Measurements from ENCODE around the gene KCNJ15.

Gene KCNJ15

DNA sequence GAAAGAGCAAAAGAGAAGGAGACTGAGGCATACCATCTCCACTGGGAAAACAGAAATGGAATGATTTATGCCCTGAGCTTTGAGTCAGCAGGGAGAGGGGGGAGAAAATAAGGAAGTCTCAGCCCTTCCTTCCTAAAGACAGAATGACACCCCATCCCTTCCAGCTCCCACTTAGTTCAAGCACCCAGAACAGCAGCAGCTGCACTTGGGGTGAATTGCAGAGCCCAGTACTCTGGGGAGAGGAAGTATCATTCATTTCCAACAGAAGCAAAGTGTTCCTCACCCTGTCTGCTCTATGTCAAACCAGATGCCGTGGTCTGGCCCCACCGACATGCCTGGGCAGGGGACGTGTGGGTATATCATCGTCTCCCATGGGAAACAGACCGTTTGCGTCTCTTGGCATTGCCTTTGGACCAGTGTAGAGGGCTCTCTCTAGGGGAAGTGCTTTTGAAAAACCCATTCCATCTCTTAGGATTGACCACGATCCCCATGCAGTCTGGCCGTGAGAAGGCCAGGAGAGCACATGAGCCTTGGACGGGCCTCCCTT is 1.1 kb upstream of the KCNJ15 start:
- H3K27ac Mint-ChIP-seq = peak overlapping the region; percentile 10
- H3K4me1 Mint-ChIP-seq = no peaks in the 10 kb centered on the region
- H3K9me3 Mint-ChIP-seq = no peaks in the 10 kb centered on the region

DNA sequence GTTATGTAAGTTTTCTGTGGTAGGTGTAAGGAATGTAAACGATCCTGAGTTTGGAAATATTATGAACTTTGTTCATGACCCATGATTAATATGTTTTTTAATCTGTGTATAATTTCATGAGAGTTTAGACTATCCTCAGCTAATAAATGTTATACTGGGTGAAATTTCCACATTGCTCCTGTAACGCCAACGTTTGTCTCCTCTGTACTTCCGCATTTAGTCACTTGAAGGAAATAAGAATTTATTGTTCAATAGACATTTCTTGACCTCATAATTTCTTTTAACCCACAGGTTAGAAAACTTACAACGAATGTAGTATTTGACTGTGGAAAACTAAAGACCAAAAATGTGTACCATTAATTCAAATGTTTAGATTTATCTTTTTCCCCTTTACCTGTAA is 876 bp downstream of the KCNJ15 start:
- H3K27ac Mint-ChIP-seq = no peak overlapping the region
- no peaks in the 10 kb centered on the region for H3K4me1 Mint-ChIP-seq
- no peaks in the 10 kb centered on the region for H3K36me3 Mint-ChIP-seq
- no peaks in the 10 kb centered on the region for H3K9me3 Mint-ChIP-seq
- H3K4me3 Mint-ChIP-seq = no peak overlapping the region
- H3K27me3 Mint-ChIP-seq = peaks cover 2% of the 10 kb centered on the region

More for the DNA sequence above, 1.1 kb upstream of the KCNJ15 start:
- no peaks in the 10 kb centered on the region for H3K36me3 Mint-ChIP-seq
- H3K4me3 Mint-ChIP-seq = no peak overlapping the region
- peaks cover 2% of the 10 kb centered on the region for H3K27me3 Mint-ChIP-seq

DNA sequence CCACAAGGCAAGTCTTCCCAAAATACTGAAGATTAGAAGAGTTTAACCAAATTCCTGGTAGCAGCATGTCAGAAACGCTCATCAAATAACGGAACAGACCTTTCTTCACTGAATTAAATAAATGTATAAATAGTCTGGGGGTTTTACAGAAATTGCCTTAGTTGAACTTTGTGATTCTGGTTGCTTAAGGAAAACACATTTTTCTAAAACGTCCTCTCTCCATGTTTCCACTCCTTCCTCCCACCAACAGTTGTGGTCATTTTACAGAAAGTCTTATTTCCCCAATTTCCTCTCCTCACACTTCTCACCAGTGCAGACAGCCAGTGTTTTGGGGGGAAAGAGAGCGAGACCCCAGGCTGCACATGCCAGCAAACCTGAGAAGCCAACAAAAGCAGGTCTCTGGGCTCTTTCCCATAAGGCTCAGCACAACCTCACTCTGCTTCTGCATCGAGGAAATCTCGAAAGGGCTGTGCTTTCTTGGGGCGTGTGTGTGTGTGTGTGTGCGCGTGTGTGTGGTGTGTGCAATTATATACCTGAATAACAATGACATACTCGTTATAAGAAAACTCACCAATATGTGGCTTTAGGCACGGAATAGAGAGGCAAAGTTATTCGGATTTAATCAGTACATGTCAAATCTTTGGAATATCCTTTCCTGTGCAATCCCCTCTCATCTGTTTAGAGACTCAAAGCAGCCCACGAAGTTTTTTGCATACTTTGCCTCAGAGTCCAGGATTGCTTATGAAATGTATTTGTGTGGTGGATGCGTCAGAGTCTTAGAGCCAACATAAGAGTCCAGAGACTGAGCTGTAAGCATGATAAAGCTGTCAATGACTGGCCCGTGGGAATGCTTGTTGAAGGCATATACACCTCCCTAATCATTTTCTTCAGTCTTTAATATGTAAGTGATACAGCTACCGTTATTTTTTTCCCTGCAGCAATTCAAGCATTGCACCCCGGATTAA is 2.0 kb downstream of the KCNJ15 start:
- Mint-ChIP-seq H3K36me3 (no peaks in the 10 kb centered on the region), H3K27me3 (peaks cover 2% of the 10 kb centered on the region), H3K4me3 (no peak overlapping the region), H3K4me1 (no peaks in the 10 kb centered on the region), H3K27ac (no peak overlapping the region), H3K9me3 (no peaks in the 10 kb centered on the region)

DNA sequence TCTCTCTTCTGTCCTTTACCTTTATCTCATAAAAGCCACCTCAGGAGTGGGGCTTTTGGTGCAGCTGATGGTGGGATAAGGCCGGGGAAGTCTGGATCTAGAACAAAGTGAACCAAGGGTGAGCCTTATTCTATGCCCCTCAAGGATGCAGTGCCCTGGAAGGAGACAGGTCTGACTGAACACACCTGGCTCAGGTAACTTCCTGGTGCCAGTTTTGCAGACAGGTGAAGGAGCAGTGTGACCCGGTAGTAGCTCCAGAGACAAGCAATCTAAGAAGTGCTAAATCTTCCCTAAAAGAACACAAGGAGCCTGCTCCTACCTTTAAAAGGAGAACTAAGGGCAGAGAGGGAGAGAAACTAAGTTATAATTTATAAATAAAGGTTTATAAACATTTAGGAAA is 2.9 kb downstream of the KCNJ15 start:
- Mint-ChIP-seq H3K36me3 (no peaks in the 10 kb centered on the region), H3K4me1 (no peaks in the 10 kb centered on the region), H3K4me3 (no peak overlapping the region), H3K27ac (no peak overlapping the region), H3K27me3 (peaks cover 2% of the 10 kb centered on the region), H3K9me3 (no peaks in the 10 kb centered on the region)

DNA sequence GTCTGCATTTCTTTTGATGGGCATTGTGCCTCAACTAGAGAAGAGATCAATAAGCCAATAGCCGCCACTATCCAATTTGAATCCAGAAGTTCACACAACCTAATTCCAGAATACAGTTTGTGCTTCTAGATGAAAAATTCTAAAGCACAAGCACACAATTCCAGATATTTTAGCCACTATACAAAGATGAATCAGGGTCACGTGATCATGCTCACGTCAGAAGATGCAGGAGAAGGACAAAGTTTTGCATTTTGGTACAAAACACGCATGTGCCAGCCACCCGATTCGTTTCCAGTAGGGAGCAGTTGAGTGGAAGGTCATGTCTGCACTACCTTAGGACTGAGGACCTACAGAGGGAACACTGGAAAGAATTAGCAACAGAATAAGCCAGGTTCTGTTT is 3.6 kb downstream of the KCNJ15 start:
- H3K27ac Mint-ChIP-seq = no peak overlapping the region
- peaks cover 2% of the 10 kb centered on the region for H3K27me3 Mint-ChIP-seq
- H3K4me3 Mint-ChIP-seq = no peak overlapping the region
- H3K4me1 Mint-ChIP-seq = no peaks in the 10 kb centered on the region
- no peaks in the 10 kb centered on the region for H3K9me3 Mint-ChIP-seq
- no peaks in the 10 kb centered on the region for H3K36me3 Mint-ChIP-seq

DNA sequence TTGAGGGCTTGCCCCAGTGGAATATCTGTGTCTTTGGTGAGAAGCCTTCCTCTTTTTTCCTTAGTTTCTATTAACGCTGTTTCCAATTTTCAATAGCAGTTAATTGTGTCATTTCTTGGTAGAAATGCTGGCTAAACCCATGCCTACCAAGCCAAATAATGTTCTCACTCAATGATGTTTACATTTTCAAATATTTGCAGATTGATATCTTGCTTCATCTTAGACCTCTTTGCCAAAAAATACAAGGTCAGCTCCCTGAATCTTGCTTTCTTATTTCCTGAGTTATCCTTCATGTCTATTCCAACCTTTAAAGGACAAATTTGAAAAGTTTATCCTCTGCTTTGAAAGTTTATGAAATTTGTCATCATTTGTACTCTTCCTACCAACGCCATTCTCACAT is 5.1 kb downstream of the KCNJ15 start:
- Mint-ChIP-seq H3K27ac (no peak overlapping the region), H3K4me3 (no peak overlapping the region), H3K9me3 (peaks cover 3% of the 10 kb centered on the region), H3K4me1 (peaks cover 2% of the 10 kb centered on the region), H3K36me3 (no peaks in the 10 kb centered on the region), H3K27me3 (peaks cover 2% of the 10 kb centered on the region)

DNA sequence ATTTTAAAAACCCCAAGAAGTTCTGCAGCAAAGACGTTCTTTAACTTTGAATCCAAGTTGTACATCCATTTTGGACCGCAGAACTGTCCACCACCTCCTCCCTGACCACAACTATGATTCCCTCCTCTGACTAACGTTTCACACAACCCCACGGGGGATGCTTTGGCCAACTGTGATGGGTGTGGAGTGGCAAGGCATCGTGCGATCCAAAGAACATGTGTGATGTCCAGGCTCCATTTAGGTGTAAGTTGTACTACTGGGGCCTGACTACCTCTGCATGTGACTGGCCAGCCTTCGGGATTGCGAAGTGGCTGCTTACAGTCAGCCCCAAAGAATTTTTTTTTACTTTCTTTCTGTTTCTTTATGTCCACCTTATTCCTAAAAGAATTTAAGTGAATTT is 6.7 kb downstream of the KCNJ15 start:
- peaks cover 19% of the 10 kb centered on the region for H3K4me1 Mint-ChIP-seq
- H3K9me3 Mint-ChIP-seq = peaks cover 8% of the 10 kb centered on the region
- H3K36me3 Mint-ChIP-seq = no peaks in the 10 kb centered on the region
- no peak overlapping the region for H3K4me3 Mint-ChIP-seq
- no peaks in the 10 kb centered on the region for H3K27me3 Mint-ChIP-seq
- no peak overlapping the region for H3K27ac Mint-ChIP-seq

DNA sequence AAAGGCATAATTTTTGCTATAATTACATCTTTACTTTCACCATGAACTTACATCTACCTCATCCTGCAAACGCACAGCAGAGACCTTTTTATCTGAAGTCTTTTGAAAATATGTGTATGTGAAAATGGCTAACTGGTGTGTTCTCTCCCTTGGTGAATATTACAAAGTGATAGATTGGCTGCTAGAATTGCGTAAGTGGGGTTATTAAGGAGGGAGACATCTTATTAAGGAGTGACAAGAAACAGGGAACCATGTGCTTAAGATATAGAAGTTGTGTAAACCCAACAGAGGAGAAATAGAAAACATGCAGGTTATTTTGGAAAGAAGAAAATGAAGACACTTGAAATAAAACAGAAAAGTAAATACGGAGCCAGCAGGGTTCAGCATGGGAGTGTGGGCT is 7.8 kb downstream of the KCNJ15 start:
- H3K36me3 Mint-ChIP-seq = no peaks in the 10 kb centered on the region
- peaks cover 30% of the 10 kb centered on the region for H3K4me1 Mint-ChIP-seq
- H3K27ac Mint-ChIP-seq = no peak overlapping the region
- no peaks in the 10 kb centered on the region for H3K27me3 Mint-ChIP-seq
- peaks cover 8% of the 10 kb centered on the region for H3K9me3 Mint-ChIP-seq
- H3K4me3 Mint-ChIP-seq = no peak overlapping the region

DNA sequence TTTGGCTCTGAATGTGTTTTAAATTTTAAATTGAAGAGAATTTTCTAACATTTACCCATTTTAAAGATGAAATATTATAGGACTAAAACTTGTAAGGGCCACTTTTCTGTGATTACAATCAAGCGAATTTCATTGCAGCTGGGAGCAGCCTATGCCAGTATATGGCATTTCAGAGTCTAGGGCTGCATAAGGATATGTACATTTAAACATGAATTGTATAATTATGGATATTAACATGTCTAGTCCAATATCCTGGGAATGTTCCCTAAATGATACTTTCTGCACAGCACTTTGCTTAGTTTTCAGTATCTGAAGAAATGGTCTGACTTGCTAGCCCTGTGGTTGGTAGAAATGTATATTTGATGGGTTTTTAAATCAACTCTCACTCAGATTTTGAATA is 8.4 kb downstream of the KCNJ15 start:
- no peaks in the 10 kb centered on the region for H3K27me3 Mint-ChIP-seq
- H3K36me3 Mint-ChIP-seq = no peaks in the 10 kb centered on the region
- no peak overlapping the region for H3K27ac Mint-ChIP-seq
- H3K9me3 Mint-ChIP-seq = peaks cover 8% of the 10 kb centered on the region
- peaks cover 36% of the 10 kb centered on the region for H3K4me1 Mint-ChIP-seq
- no peak overlapping the region for H3K4me3 Mint-ChIP-seq

DNA sequence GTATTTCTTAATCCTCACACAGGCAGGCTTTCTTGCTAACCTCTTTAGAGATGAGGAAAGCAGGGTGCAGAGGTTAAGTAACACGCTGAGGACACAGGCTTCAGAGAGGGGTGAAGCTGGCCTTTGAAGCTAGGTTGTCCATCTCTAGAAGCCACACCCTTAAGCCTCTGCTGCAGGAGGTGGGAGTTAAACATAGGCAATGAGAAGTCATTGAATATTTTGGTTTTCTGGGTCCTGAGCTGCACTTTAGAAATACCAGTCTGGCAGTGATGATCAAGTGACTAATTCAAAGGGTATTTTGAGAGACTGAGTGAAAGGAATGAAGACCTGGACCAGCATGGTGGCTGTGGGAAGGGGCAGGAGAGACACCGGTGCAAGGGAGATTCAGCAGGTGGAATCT is 9.9 kb downstream of the KCNJ15 start:
- Mint-ChIP-seq H3K36me3 (no peaks in the 10 kb centered on the region), H3K9me3 (peaks cover 8% of the 10 kb centered on the region), H3K4me3 (no peak overlapping the region), H3K27ac (no peak overlapping the region), H3K4me1 (peaks cover 36% of the 10 kb centered on the region), H3K27me3 (no peaks in the 10 kb centered on the region)

DNA sequence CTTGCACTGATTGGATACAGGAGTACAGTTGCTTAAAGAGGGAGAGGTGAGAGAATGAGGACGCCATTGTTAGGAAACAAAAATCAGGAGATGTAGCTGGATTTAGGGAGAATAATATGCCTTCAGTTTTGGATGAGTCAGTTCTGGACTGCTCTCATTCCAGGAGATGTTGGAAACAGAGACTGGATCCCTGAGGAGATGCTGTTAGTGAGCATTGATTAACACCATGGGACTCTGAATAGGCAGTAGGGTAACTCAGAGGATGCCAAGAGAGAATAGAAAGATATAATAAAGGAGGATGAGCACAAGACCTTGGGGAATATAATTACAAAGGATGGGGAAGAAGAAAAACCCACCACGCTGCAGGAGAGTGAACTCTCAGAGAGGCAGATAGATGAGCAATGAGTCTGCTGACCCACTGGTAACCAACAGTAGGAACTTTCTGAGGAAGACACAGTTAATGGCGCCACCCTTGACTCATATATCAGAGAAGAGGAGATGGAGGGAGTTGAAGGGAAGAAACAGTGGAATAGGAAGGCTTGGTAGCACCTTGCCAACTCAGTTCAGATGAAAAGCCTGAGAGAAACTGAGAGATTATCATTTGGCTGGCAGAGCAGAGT is 10.5 kb downstream of the KCNJ15 start:
- Mint-ChIP-seq H3K36me3 (no peaks in the 10 kb centered on the region), H3K27me3 (no peaks in the 10 kb centered on the region), H3K9me3 (peaks cover 8% of the 10 kb centered on the region), H3K27ac (peak overlapping the region; percentile 76), H3K4me3 (no peak overlapping the region), H3K4me1 (peaks cover 37% of the 10 kb centered on the region)

DNA sequence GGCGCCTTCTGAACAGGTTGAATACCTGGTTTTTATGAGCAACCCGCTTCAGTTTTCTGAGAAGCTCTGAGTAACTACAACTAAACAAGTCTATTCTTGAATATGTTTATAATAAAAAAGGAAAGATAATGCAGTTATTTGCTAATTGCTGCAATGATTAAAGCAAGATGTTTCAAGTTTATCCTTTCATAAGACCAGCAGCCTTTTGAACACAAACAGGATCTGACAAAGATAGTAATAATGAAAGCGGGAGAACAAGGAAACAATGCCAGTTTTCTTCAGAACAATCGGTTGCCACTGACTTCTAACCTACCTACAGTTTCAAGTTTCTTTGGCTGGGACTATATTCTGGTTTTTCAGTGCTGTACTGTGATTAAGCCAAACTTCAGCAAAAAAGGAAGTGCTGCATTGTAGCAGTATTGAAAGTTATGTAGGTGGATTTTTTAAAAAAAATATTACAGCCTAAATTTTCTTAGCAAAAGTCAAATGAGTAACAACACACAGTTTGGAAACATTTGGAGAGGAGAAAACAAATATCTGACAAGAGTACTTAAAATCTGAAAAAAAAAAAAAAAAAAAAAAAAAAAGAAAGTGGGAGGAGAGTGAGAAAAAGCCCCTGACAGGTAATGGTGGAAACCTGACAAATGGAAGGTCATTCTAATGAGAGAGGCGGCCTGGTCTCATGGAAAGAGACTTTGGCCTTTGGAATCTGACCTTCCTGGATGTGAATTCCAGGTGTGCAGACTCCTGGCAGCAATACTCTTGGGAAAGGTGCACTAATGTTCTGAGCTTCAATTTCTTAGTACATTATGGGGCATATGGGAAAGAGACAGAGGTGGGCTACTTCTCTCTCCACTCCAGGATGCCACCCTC is 11.4 kb downstream of the KCNJ15 start:
- H3K9me3 Mint-ChIP-seq = peaks cover 8% of the 10 kb centered on the region
- no peaks in the 10 kb centered on the region for H3K27me3 Mint-ChIP-seq
- peaks cover 40% of the 10 kb centered on the region for H3K4me1 Mint-ChIP-seq
- H3K27ac Mint-ChIP-seq = peak overlapping the region; percentile 76
- H3K36me3 Mint-ChIP-seq = no peaks in the 10 kb centered on the region
- H3K4me3 Mint-ChIP-seq = no peak overlapping the region

DNA sequence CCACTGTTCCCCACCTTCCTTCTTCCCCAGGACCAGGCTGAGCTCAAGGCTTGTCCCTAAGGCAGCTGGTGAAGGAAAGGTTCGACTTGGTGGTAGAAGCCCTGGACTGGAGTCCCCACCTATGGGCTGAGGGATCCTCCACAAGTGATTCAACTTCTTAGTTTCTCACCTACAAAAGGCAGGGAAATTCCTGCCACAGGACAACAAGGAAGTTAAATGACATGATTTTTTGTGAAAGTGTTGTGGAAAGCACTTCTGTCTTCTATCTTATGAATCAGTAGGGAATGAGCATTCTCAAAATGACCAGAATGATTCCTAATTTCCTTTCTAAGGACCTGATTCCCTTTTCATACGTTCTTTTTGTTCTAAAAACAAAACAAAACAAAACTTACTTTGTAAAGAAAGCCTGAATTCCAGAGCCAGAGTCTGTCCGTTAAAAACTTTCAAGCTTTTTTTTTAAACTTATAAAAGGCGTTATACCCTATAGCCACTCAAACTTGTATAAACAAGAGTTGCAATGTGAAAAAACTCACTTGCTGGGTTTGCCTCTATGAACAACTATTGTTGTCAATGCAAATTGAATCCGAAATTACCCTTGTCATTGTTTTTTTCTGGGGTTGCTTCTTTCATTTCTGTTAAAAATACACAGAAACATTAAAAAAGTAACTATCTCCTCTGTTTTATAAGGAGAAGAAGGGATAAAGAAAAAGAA is 12.2 kb downstream of the KCNJ15 start:
- H3K4me1 Mint-ChIP-seq = peaks cover 40% of the 10 kb centered on the region
- H3K9me3 Mint-ChIP-seq = peaks cover 8% of the 10 kb centered on the region
- no peaks in the 10 kb centered on the region for H3K36me3 Mint-ChIP-seq
- no peaks in the 10 kb centered on the region for H3K27me3 Mint-ChIP-seq
- H3K4me3 Mint-ChIP-seq = no peak overlapping the region
- peak overlapping the region; percentile 76 for H3K27ac Mint-ChIP-seq

DNA sequence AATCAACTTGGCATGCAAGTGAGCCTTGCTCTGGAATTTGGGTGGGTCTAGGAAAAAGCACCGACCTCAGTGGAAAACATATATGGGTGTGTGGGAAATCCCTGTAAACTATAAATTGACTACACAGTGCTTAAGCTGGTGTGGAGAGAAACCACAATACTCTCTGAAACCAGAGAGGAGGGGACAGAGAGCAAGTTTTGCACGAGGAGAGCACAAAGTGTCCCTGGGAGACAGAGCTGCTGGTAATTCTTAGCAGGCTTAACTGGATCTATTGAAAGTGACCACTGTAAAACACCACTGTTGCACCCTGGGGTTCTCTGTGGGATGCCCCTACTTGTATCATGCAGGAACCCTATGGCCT is 12.8 kb downstream of the KCNJ15 start:
- no peak overlapping the region for H3K27ac Mint-ChIP-seq
- H3K36me3 Mint-ChIP-seq = no peaks in the 10 kb centered on the region
- peaks cover 40% of the 10 kb centered on the region for H3K4me1 Mint-ChIP-seq
- no peak overlapping the region for H3K4me3 Mint-ChIP-seq
- H3K27me3 Mint-ChIP-seq = no peaks in the 10 kb centered on the region
- H3K9me3 Mint-ChIP-seq = peaks cover 8% of the 10 kb centered on the region

DNA sequence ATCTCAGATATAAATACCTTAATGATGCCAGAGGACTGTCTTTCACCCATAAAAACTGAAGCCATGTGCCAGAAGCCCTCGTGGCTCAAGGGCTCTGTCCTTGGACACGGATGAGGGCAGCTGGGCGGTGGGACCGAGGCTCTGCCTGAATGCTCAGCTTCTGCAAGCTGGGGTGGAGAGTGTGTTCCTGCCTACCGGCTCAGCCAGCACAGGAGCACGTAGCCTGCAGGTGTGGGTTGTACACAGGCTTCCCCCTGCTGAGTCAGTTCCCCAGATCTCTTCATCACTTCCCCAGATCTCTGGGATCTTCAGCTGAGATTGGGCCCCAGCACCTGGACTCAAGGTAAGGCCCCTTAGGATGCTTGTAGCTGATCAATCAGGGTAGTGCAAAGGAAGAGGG is 15.4 kb downstream of the KCNJ15 start:
- no peak overlapping the region for H3K4me3 Mint-ChIP-seq
- H3K4me1 Mint-ChIP-seq = peaks cover 38% of the 10 kb centered on the region
- no peaks in the 10 kb centered on the region for H3K27me3 Mint-ChIP-seq
- H3K27ac Mint-ChIP-seq = no peak overlapping the region
- H3K9me3 Mint-ChIP-seq = peaks cover 2% of the 10 kb centered on the region
- no peaks in the 10 kb centered on the region for H3K36me3 Mint-ChIP-seq
